Muscle layer of colon (tissue), 2 donors: ENCODE results near the gene C2CD3.

ENCODE experiments used
- H3K27ac ChIP-seq: one replicate; pipeline ENCODE4 v1.7.0; 2013; ENCODE audit warnings: low read depth, mild to moderate bottlenecking, low read length, moderate library complexity
- H3K27me3 ChIP-seq, 2 donors: one replicate each; pipeline ENCODE4 v1.7.0; 2013; ENCODE audit warnings: low read length in 2 of 2, mild to moderate bottlenecking in 2 of 2; ENCODE audit not compliant: insufficient read depth in 2 of 2, control insufficient read depth in 1 of 2
- H3K36me3 ChIP-seq: one replicate; pipeline ENCODE4 v1.7.0; 2013; ENCODE audit warnings: mild to moderate bottlenecking, low read length; ENCODE audit not compliant: insufficient read depth
- H3K4me1 ChIP-seq: one replicate; pipeline ENCODE4 v1.7.0; 2013; ENCODE audit warnings: mild to moderate bottlenecking, low read length; ENCODE audit not compliant: insufficient read depth
- H3K4me3 ChIP-seq, 2 donors: one replicate each; pipeline ENCODE4 v1.7.0; 2013; ENCODE audit warnings: low read length in 2 of 2, low read depth in 1 of 2, mild to moderate bottlenecking in 1 of 2, moderate library complexity in 1 of 2
- H3K9ac ChIP-seq: one replicate; pipeline ENCODE4 v1.7.0; 2013; ENCODE audit warnings: low read length
- H3K9me3 ChIP-seq: one replicate; pipeline ENCODE4 v1.7.0; 2013; ENCODE audit warnings: mild to moderate bottlenecking, low read length
- donor health status: abdominal sarcoma.
- donor health status: Adenocarcinoma of cecum.

C2CD3 gene

DNA sequence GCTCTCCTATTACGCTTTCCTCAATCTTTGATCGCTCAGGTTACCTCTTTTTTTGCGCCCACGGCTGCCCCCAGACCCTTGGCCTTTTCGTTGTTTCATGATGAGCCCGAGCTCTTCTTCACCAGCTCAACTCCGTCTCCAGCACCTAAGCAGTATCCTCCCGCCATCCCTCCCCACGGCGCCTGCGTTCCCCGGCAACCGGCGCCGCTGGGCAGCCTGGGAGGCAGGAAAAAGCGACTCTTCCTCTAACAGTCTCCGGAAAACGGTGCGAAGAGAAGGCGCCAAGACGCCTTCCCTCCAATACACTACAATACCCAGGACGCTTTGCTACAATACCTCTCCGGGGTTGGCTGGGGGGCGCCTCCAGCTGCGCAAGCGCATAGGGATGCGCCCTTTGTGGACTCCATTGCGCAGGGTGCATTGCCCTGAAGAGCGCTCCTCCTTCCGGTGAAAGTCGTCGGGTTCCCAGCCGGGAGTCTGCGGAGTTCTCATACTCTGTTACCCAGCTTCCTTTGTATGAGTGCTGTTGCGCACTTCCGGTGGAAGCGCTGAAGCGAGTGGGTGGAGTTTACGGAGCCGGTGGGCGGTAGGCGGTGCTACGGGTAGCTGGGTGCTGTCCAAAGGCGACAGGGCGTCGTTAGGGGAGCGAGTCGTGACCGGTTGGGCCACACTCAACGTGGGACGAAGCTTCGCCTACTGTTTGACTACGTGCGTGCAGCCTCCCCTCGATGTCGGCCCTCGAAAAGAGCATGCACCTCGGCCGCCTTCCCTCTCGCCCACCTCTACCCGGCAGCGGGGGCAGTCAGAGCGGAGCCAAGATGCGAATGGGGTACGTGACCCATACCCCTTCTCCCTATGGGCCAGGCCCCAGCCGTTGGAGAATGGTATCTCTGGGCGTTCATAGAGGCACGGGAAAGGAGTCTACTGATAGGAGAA is at the start of gene C2CD3, which contains the start of gene PPME1:
Gene C2CD3 (minus strand): TSS at position 309 of the 936 bp plus-strand sequence. CDS start 210 bp downstream, at position 99.
Gene PPME1 (plus strand): TSS at position 596 of the 936 bp plus-strand sequence. CDS start 133 bp downstream, at position 729.
- Histone ChIP-seq H3K9me3 (no peaks in the 10 kb centered on the region), H3K27me3 (no peaks in the 10 kb centered on the region), H3K4me3 (peak within 1 kb of the TSS; percentile 71 to 87), H3K9ac (peak within 1 kb of the TSS; percentile 91), H3K27ac (peak within 1 kb of the TSS; percentile 94), H3K4me1 (peaks cover 32% of the 10 kb centered on the region), H3K36me3 (no peaks in the 10 kb centered on the region)

- H3K27me3 ChIP-seq: no peaks in the 10 kb centered on the region
- no peak overlapping the region for H3K4me3 ChIP-seq
- no peak overlapping the region for H3K27ac ChIP-seq
- no peak overlapping the region for H3K9ac ChIP-seq
- no peaks in the 10 kb centered on the region for H3K9me3 ChIP-seq
- no peaks in the 10 kb centered on the region for H3K4me1 ChIP-seq
- no peaks in the 10 kb centered on the region for H3K36me3 ChIP-seq
Observed at GRCh38 chr11:74220376-74220775, 49.6 kb upstream of the C2CD3 start.

DNA sequence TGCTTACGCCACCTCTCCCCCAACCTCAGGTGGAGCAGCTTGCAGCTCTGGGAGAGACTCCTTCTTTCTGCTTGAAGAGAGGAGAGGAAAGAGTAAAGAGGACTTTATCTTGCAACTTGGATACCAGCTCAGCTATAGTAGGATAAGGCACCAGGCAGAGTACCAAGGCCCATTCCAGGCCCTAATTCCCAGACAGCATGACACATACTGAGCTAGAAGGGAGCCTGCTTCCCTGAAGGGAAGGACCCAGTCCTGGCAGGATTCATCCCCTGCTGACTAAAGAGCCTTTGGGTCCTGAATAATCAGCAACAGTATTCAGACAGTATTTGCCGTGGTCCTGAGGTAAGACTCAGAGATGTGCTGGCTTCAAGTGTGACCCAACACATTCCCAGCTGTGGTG is 41.7 kb upstream of the C2CD3 start:
- Histone ChIP-seq H3K9ac (no peak overlapping the region), H3K4me1 (no peaks in the 10 kb centered on the region), H3K27me3 (no peaks in the 10 kb centered on the region), H3K27ac (no peak overlapping the region), H3K9me3 (no peaks in the 10 kb centered on the region), H3K4me3 (no peak overlapping the region), H3K36me3 (peaks cover 9% of the 10 kb centered on the region)

DNA sequence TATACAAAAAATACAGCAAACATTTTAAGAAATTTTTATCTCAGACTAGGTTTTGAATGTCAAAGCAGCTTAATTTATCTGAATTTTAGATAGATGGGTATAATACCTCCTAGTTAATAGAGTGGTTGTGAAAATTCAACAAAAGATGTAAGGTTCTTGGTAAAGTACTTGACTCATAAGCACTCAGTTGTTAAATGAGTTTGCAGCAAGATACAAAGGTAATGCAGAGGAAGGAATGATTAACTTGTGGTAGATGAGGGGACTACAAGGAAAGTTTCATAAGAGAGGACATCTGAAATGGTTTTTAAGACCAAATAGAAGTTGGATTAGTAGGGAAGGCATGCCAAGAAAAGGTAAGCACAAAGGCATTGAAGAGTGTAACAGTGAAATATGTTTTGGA is 37.7 kb upstream of the C2CD3 start:
- no peaks in the 10 kb centered on the region for H3K4me1 ChIP-seq
- H3K9me3 ChIP-seq: no peaks in the 10 kb centered on the region
- peaks cover 19% of the 10 kb centered on the region for H3K36me3 ChIP-seq
- no peak overlapping the region for H3K9ac ChIP-seq
- H3K4me3 ChIP-seq: no peak overlapping the region
- no peak overlapping the region for H3K27ac ChIP-seq
- H3K27me3 ChIP-seq: no peaks in the 10 kb centered on the region

DNA sequence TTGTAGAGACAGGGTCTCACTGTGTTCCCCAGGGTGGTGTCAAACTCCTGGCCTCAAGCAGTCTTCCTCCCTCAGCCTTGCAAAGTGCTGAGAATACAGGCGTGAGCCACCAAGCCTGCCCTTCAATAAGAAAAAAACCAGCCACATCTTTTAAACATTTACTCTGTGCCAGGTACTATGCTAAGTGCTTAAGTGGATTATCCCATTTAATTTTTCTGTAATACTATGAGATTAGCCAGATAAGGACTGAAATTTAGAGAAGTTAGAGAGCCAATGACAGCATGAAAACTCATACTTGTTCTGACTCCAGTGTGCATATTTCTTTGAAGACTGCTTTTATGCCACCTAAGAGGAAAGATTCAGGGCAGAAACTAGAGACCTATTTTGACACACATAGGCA is 35.9 kb upstream of the C2CD3 start:
- no peak overlapping the region for H3K27ac ChIP-seq
- H3K36me3 ChIP-seq: peaks cover 11% of the 10 kb centered on the region
- H3K4me3 ChIP-seq: no peak overlapping the region
- no peaks in the 10 kb centered on the region for H3K27me3 ChIP-seq
- no peaks in the 10 kb centered on the region for H3K9me3 ChIP-seq
- no peak overlapping the region for H3K9ac ChIP-seq
- H3K4me1 ChIP-seq: no peaks in the 10 kb centered on the region

DNA sequence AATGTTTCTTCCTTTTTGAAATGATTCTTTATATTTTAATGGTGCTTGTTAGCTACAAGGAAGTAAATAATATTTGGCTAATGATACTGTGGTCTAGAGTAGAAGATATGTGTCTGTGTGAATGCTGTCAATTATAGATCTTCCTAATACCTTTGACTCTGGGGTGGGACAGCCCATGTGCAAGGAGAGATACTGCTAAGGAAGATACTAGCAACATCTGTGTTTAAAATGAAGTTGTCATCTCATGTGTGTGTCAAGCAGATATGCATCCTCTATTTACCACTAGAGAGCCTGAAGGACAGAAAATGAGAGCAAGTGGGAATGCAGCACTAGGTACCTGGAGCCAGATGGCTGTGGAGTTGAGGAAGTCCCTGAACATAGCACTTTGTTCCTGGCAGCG is 34.4 kb upstream of the C2CD3 start:
- H3K9me3 ChIP-seq: no peaks in the 10 kb centered on the region
- H3K9ac ChIP-seq: no peak overlapping the region
- H3K4me3 ChIP-seq: no peak overlapping the region
- peaks cover 11% of the 10 kb centered on the region for H3K36me3 ChIP-seq
- H3K27ac ChIP-seq: no peak overlapping the region
- H3K27me3 ChIP-seq: no peaks in the 10 kb centered on the region
- H3K4me1 ChIP-seq: no peaks in the 10 kb centered on the region

- H3K4me1 ChIP-seq: no peaks in the 10 kb centered on the region
- no peak overlapping the region for H3K4me3 ChIP-seq
- peaks cover 11% of the 10 kb centered on the region for H3K36me3 ChIP-seq
- no peaks in the 10 kb centered on the region for H3K9me3 ChIP-seq
- H3K9ac ChIP-seq: no peak overlapping the region
- H3K27me3 ChIP-seq: no peaks in the 10 kb centered on the region
- H3K27ac ChIP-seq: no peak overlapping the region
Observed at GRCh38 chr11:74204701-74205100, 33.9 kb upstream of the C2CD3 start.

- H3K9ac ChIP-seq: no peak overlapping the region
- no peaks in the 10 kb centered on the region for H3K4me1 ChIP-seq
- no peak overlapping the region for H3K4me3 ChIP-seq
- no peaks in the 10 kb centered on the region for H3K27me3 ChIP-seq
- H3K27ac ChIP-seq: no peak overlapping the region
- H3K36me3 ChIP-seq: peaks cover 11% of the 10 kb centered on the region
- no peaks in the 10 kb centered on the region for H3K9me3 ChIP-seq
Observed at GRCh38 chr11:74203966-74204365, 33.2 kb upstream of the C2CD3 start.

DNA sequence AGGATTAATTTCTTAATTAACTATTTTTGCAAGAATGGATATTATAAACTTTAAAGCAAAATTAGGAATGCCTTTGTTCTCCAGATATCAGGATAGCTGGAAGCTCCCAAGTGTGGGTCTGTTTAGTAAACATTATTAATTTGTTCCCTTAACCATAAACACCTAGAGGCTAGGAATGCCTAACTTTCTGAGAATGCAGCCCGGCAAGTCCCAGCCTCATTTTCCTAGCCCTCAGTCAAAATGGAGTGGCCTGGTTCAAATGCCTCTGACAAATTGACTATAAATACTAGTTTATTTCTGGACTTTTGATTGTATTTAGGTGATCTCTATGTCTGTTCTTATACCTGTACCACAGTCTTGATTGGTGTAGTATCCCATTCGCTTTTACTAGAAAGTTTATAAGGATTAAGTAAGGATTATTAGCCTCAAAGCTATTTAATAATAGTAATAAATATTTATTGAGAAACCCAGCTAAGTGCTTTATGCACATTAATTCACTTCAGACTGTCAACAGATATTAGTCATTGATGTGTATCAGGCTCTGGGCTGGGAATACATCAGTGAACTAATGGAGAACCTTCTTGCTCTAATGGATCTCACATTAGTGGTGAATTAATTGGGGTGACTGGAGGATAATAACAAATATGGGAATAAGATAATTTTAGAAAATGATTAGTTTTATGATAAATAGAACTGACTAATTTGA is 26.1 kb upstream of the C2CD3 start:
- no peak overlapping the region for H3K9ac ChIP-seq
- H3K4me3 ChIP-seq: no peak overlapping the region
- no peaks in the 10 kb centered on the region for H3K27me3 ChIP-seq
- H3K4me1 ChIP-seq: no peaks in the 10 kb centered on the region
- H3K36me3 ChIP-seq: no peaks in the 10 kb centered on the region
- no peaks in the 10 kb centered on the region for H3K9me3 ChIP-seq
- no peak overlapping the region for H3K27ac ChIP-seq

DNA sequence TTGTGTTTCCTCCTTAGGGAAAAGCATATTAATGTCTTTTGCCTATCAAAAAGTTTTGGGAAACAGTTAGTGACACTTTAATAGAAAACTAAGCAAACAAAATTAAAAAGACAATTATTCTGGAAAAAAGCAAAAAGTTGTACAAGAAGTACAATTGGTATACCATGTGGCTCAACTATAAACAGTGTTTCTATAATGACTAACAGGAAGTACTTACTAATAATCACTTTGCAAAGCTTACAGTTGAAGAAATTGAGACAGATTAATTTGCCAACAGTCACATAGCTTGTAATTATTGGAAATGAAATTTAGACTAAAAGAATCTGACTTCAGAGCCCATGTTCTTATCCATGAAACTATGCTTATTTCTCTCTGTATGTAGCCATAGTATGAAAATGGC is 25.0 kb upstream of the C2CD3 start:
- no peaks in the 10 kb centered on the region for H3K36me3 ChIP-seq
- no peak overlapping the region for H3K9ac ChIP-seq
- H3K4me3 ChIP-seq: no peak overlapping the region
- H3K9me3 ChIP-seq: no peaks in the 10 kb centered on the region
- no peak overlapping the region for H3K27ac ChIP-seq
- H3K27me3 ChIP-seq: no peaks in the 10 kb centered on the region
- no peaks in the 10 kb centered on the region for H3K4me1 ChIP-seq

GRCh38 chr11:74185695-74186094 is 14.9 kb upstream of the C2CD3 start:
- H3K9me3 ChIP-seq: no peaks in the 10 kb centered on the region
- H3K27me3 ChIP-seq: no peaks in the 10 kb centered on the region
- no peaks in the 10 kb centered on the region for H3K4me1 ChIP-seq
- H3K27ac ChIP-seq: no peak overlapping the region
- no peak overlapping the region for H3K9ac ChIP-seq
- H3K4me3 ChIP-seq: no peak overlapping the region
- H3K36me3 ChIP-seq: no peaks in the 10 kb centered on the region
